Activated CD8-positive, alpha-beta T cell treated with anti-CD3 and anti-CD28 coated beads for 36 hours (primary cell): Measurements from ENCODE around the gene OLFM4. TPM values are rescaled to one million over a fixed set of nuclear protein-coding genes. Genes with fewer than 3 reads are reported as not detected.

Experiments used
- ATAC-seq: fragments of 200-7000 bp; cut with Tn5 transposase; one replicate; pipeline ENCODE4 v1.10.0; 2021; ENCODE audit warnings: mild to moderate bottlenecking, moderate library complexity
- CTCF ChIA-PET: fragments of 350-600 bp; sonication (Branson Sonifier 250); formaldehyde crosslinking; loops from one replicate; lab custom pipeline; 2021; ENCODE audit warnings: antibody characterized with exemption; lab: Charles Lee
- POLR2A ChIA-PET: fragments of 350-600 bp; sonication (Branson Sonifier 250); formaldehyde crosslinking; loops from one replicate; lab custom pipeline; 2021; ENCODE audit warnings: antibody characterized with exemption; lab: Charles Lee
- DNase-seq: peaks from one replicate; pipeline ENCODE4 v3.0.0-alpha.2; 2020
- H3K27ac Mint-ChIP-seq: one replicate; pipeline ENCODE4 v1.8.0; 2021; ENCODE audit warnings: mild to moderate bottlenecking, mixed read lengths
- H3K27me3 Mint-ChIP-seq: one replicate; pipeline ENCODE4 v1.8.0; 2021; ENCODE audit warnings: mixed read lengths
- H3K36me3 Mint-ChIP-seq: one replicate; pipeline ENCODE4 v1.8.0; 2021; ENCODE audit warnings: low read depth, mixed read lengths
- H3K4me1 Mint-ChIP-seq: one replicate; pipeline ENCODE4 v1.8.0; 2021; ENCODE audit warnings: low read depth, mixed read lengths
- H3K4me3 Mint-ChIP-seq: one replicate; pipeline ENCODE4 v1.8.0; 2021; ENCODE audit warnings: mild to moderate bottlenecking, moderate library complexity, mixed read lengths
- H3K9me3 Mint-ChIP-seq: one replicate; pipeline ENCODE4 v1.8.0; 2021; ENCODE audit warnings: mixed read lengths
- intact Hi-C: fragments of 100-400 bp; cut with micrococcal nuclease; formaldehyde crosslinking; loops from one replicate; pipeline ENCODE4 v1.10.0; 2022
- total RNA-seq, 2 experiments: library from RNA; stranded (reverse); gene quantifications; one replicate each; pipeline ENCODE4 v1.2.3, GENCODE V29; 2021
- TF ChIP-seq, protein P1 (sequence below): fragments of 200-600 bp; IDR thresholded peaks from one replicate; pipeline ENCODE4 v1.8.0; 2022; ENCODE audit warnings: antibody characterized with exemption, mild to moderate bottlenecking

Gene OLFM4
- total RNA-seq, 2 experiments from 2014 or later = not detected

DNA sequence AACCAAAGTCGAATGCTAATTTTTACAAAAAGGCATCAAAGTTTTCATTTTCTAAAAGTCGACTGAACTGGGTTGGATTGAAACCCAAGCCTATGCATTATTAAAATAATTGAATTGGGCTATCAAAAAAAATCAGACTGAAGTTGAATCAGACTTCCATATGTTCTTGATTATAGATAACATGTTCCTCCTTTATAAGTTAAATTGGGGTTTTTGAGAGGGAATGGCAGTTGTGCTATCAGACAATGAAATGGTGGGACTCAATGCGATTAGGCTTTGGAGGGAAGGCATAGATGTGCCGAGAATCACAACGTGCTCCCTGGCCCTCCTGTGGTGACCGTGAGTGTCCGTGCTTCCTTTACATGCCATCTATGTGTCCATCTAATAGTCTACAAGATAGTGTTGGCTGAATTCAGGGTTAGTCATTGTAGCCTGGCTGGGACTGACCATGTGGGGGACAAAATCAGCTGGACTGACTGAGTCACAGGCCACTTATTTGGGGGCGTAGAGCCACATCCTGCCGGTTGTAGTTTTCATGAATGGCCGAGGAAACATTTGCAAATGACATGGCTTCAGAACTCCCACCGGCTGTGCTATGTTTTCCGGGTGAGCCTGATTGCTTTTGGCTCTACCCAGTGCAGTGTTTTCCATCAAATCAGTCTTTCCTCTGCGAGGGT lies 37.1 kb upstream of the OLFM4 start:
- H3K27ac Mint-ChIP-seq = no peak overlapping the region
- ChIA-PET POLR2A (no interaction called here), CTCF (no interaction called here)
- intact Hi-C loops = no loop called here
- TF ChIP-seq, protein P1, sequence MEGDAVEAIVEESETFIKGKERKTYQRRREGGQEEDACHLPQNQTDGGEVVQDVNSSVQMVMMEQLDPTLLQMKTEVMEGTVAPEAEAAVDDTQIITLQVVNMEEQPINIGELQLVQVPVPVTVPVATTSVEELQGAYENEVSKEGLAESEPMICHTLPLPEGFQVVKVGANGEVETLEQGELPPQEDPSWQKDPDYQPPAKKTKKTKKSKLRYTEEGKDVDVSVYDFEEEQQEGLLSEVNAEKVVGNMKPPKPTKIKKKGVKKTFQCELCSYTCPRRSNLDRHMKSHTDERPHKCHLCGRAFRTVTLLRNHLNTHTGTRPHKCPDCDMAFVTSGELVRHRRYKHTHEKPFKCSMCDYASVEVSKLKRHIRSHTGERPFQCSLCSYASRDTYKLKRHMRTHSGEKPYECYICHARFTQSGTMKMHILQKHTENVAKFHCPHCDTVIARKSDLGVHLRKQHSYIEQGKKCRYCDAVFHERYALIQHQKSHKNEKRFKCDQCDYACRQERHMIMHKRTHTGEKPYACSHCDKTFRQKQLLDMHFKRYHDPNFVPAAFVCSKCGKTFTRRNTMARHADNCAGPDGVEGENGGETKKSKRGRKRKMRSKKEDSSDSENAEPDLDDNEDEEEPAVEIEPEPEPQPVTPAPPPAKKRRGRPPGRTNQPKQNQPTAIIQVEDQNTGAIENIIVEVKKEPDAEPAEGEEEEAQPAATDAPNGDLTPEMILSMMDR = no peak
- H3K36me3 Mint-ChIP-seq = no peaks in the 10 kb centered on the region
- no peaks in the 10 kb centered on the region for H3K4me1 Mint-ChIP-seq
- H3K4me3 Mint-ChIP-seq = no peak overlapping the region
- DNase-seq (no peak), ATAC-seq (no peak)
- H3K27me3 Mint-ChIP-seq = peaks cover 6% of the 10 kb centered on the region
- no peaks in the 10 kb centered on the region for H3K9me3 Mint-ChIP-seq

DNA sequence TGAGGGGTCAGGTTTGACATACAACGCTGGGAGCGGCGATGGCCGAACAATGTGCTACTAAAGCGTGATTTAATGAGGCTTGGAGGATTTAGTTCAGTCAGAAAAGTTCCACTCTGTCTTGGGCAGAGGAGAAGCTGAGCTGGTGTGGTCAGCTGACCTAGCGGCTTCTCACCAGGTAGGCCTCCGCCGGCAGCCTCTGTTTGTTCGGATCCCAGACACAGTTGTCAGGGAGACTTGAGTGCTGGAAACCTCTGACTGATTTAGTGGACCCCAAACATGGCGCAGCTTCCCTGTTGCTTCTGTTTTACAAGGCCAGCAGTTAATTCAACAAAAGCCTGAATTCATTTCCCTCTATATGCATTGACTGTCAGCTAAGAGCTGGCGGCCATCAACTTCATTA lies 36.5 kb upstream of the OLFM4 start:
- DNase-seq (no peak), ATAC-seq (no peak)
- H3K27ac Mint-ChIP-seq = no peak overlapping the region
- ChIA-PET CTCF (no interaction called here), POLR2A (no interaction called here)
- no peaks in the 10 kb centered on the region for H3K4me1 Mint-ChIP-seq
- H3K4me3 Mint-ChIP-seq = no peak overlapping the region
- H3K27me3 Mint-ChIP-seq = peaks cover 6% of the 10 kb centered on the region
- no peaks in the 10 kb centered on the region for H3K9me3 Mint-ChIP-seq
- TF ChIP-seq, protein P1 = no peak
- no peaks in the 10 kb centered on the region for H3K36me3 Mint-ChIP-seq
- intact Hi-C loops = no loop called here

DNA sequence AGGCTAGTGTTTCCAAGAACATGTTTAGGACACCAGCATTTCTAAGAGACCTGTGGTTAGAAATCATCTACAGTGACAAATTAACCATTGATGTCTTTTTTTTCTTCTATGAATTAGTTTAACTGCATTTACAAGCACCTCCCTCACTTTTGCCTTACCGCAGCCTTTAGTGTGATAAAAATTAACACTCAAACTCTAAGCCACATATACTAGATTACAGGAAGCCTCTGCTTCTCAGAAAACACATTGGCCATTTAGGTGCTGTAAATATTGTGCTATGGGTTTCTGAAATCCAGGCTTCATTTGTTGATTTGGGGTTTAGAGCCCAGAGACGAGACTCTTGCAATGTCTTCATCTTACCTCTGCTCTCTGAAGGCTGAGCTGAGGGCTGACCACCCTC lies 34.6 kb upstream of the OLFM4 start:
- no peaks in the 10 kb centered on the region for H3K4me1 Mint-ChIP-seq
- POLR2A ChIA-PET = no interaction called here
- no peaks in the 10 kb centered on the region for H3K36me3 Mint-ChIP-seq
- H3K4me3 Mint-ChIP-seq = no peak overlapping the region
- no peak for DNase-seq
- TF ChIP-seq, protein P1 = no peak
- no peak overlapping the region for H3K27ac Mint-ChIP-seq
- CTCF ChIA-PET = interaction anchor here (0.8 kb wide), 1 partner anchor 26 kb away, joined by 3 read pairs; no protein-coding TSS in a partner anchor
- ATAC-seq = no peak
- peaks cover 7% of the 10 kb centered on the region for H3K27me3 Mint-ChIP-seq
- intact Hi-C loops = no loop called here
- H3K9me3 Mint-ChIP-seq = no peaks in the 10 kb centered on the region

DNA sequence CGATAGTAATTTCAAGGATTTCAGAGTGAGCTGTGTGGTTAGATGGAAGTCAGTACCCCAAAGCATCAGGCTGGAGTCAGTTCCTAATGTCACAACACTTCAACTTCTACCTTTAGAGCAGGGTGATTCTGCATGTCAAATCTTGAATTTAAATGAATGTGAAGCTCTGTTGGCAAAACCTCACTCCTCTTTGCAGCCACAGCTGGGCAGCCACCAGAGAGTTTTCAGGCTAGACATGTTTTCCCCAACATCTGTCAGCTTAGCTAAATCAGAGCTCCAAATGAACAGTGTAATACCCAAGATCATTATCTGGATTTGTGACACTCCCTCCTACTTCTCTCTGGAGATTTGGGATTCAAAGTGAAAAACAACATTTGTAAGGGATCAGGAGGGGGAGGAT lies 33.7 kb upstream of the OLFM4 start:
- Mint-ChIP-seq H3K4me1 (no peaks in the 10 kb centered on the region), H3K27ac (no peak overlapping the region), H3K27me3 (peaks cover 5% of the 10 kb centered on the region), H3K9me3 (no peaks in the 10 kb centered on the region), H3K4me3 (no peak overlapping the region), H3K36me3 (no peaks in the 10 kb centered on the region)
- intact Hi-C loops = no loop called here
- CTCF ChIA-PET = interaction anchor here (0.8 kb wide), 1 partner anchor 27 kb away, joined by 3 read pairs; no protein-coding TSS in a partner anchor
- TF ChIP-seq, protein P1 = no peak
- POLR2A ChIA-PET = no interaction called here
- DNase-seq (no peak), ATAC-seq (no peak)

DNA sequence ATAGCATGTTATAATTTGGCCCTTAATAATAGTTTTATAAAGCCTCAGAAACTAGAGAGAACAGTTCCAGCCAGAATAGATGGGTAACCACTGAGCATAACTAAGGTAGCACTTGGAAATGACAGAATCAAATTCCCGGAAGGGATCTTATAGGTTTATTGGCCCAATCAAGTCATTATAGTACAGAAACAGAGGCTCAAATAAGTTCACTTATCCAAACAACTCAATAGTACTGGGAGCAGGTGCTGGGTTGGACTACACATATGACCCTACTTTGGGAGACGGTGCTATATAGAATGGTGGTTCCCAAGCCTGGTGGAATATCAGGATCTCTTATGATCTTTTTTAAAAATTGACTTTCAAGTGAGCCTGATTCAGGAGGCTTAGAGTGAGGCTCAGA lies 32.7 kb upstream of the OLFM4 start:
- TF ChIP-seq, protein P1 = no peak
- Mint-ChIP-seq H3K4me1 (no peaks in the 10 kb centered on the region), H3K27me3 (peaks cover 3% of the 10 kb centered on the region), H3K4me3 (no peak overlapping the region), H3K27ac (no peak overlapping the region), H3K9me3 (no peaks in the 10 kb centered on the region), H3K36me3 (no peaks in the 10 kb centered on the region)
- ATAC-seq = no peak
- ChIA-PET CTCF (no interaction called here), POLR2A (no interaction called here)
- no peak for DNase-seq
- intact Hi-C loops = no loop called here
